Lung (tissue), 12 donors: Measurements from ENCODE around the gene LRP1. TPM values are rescaled to one million over a fixed set of nuclear protein-coding genes. Genes with fewer than 3 reads are reported as not detected.

Experiments used
- ATAC-seq: fragments of 200-7000 bp; cut with Tn5 transposase; one replicate; pipeline ENCODE4 v1.9.1; 2020; ENCODE audit warnings: moderate number of reproducible peaks; ENCODE audit not compliant: insufficient read depth, low FRiP score
- DNase-seq, 3 donors: peaks; one replicate each; pipeline ENCODE4 v3.0.0-alpha.2; 2013 to 2017
- H3K27ac ChIP-seq, 2 donors: one replicate each; pipeline ENCODE4 v1.5.1; 2013; ENCODE audit warnings: mild to moderate bottlenecking in 2 of 2, moderate library complexity in 2 of 2, control low read depth in 1 of 2, inconsistent platforms in 1 of 2, low read depth in 1 of 2, low read length in 1 of 2
- H3K27me3 ChIP-seq, 3 donors: one replicate each; pipeline ENCODE4 v1.5.1; 2013; ENCODE audit warnings: low read length in 2 of 3; ENCODE audit not compliant: control insufficient read depth in 3 of 3, insufficient read depth in 3 of 3
- H3K36me3 ChIP-seq, 4 donors: one replicate each; pipeline ENCODE4 v1.5.1; 2013; ENCODE audit warnings: low read length in 4 of 4, mild to moderate bottlenecking in 1 of 4, moderate library complexity in 1 of 4; ENCODE audit not compliant: control insufficient read depth in 4 of 4, insufficient read depth in 4 of 4
- H3K4me1 ChIP-seq, 5 donors: one replicate each; pipeline ENCODE4 v1.5.1; 2013; ENCODE audit warnings: low read length in 5 of 5, mild to moderate bottlenecking in 2 of 5, moderate library complexity in 1 of 5; ENCODE audit not compliant: control insufficient read depth in 5 of 5, insufficient read depth in 5 of 5
- H3K4me3 ChIP-seq: one replicate; pipeline ENCODE4 v1.5.1; 2013; ENCODE audit warnings: mild to moderate bottlenecking, control low read depth, moderate library complexity
- H3K9ac ChIP-seq, 2 donors: one replicate each; pipeline ENCODE4 v1.5.1; 2013; ENCODE audit warnings: low read length in 2 of 2, control low read depth in 1 of 2; ENCODE audit not compliant: insufficient read depth in 1 of 2
- H3K9me3 ChIP-seq, 4 donors: one replicate each; pipeline ENCODE4 v1.5.1; 2013; ENCODE audit warnings: low read length in 3 of 4, mild to moderate bottlenecking in 1 of 4, moderate library complexity in 1 of 4; ENCODE audit not compliant: control insufficient read depth in 4 of 4, insufficient read depth in 3 of 4
- CTCF ChIP-seq: IDR thresholded peaks from 2 replicates; pipeline ENCODE4 v1.5.1; 2012; ENCODE audit warnings: mild to moderate bottlenecking; ENCODE audit errors: control extremely low read depth, extremely low read depth
- WGBS, 2 donors: extraction: QIAGEN DNeasy Blood & Tissue Kit; methylation state at CpG; one replicate each; pipeline ENCODE4 v1.1.7; 2013; 5-methylcytosine and 5-hydroxymethylcytosine counted together
- polyA plus RNA-seq, 2 donors: library from polyadenylated mRNA; stranded (reverse); fragments of 200-250 nt; gene quantifications; one replicate each; pipeline ENCODE4 v1.2.1, GENCODE V29; 2013
- total RNA-seq, 2 donors: library from RNA; depleted of rRNA in 1 of 2; stranded (reverse); fragments of >200 nt in 1 of 2; gene quantifications; one replicate each; pipeline ENCODE4 v1.2.1, GENCODE V29; 2014 to 2021
- donor health status: control.
- donor health status: control.
- donor health status: Bipolar disorder and iron deficiency.
- donor health status: healthy.
- donor health status: DM: yes; HTN: yes; CAD: no.

Gene LRP1
- total and polyA plus RNA-seq, 4 donors = 52.6 to 338 (median 122) TPM

GRCh38 chr12:57173089-57173488, 44.8 kb downstream of the LRP1 start:
- H3K27me3 ChIP-seq = no peaks in the 10 kb centered on the region
- peaks cover 0 to 7% (median 0%) of the 10 kb centered on the region in 5 donors for H3K4me1 ChIP-seq
- H3K27ac ChIP-seq = no peak overlapping the region
- ATAC-seq = no peak
- no peak for TF ChIP-seq CTCF
- 67% methylated on average over 11 of the region's 11 CpGs for WGBS, 2 donors
- no peaks in the 10 kb centered on the region for H3K9me3 ChIP-seq
- H3K36me3 ChIP-seq = peaks cover 6 to 57% (median 47%) of the 10 kb centered on the region in 4 donors
- H3K9ac ChIP-seq = no peak overlapping the region
- H3K4me3 ChIP-seq = no peak overlapping the region
- no peak for DNase-seq

DNA sequence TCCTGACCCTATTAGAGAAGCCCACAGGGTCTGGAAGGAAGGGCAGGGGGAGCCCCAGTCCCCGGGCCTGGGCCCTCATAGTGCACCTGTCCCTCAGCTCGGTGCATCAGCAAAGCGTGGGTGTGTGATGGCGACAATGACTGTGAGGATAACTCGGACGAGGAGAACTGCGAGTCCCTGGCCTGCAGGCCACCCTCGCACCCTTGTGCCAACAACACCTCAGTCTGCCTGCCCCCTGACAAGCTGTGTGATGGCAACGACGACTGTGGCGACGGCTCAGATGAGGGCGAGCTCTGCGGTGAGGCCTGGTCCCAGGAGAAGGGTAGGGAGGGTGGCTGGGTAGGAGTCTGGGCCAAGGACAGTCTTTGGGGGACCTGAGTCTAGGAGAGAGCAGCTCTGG, 45.4 kb downstream of the LRP1 start:
- Histone ChIP-seq H3K4me3 (no peak overlapping the region), H3K36me3 (peaks cover 6 to 53% (median 48%) of the 10 kb centered on the region in 4 donors), H3K27me3 (no peaks in the 10 kb centered on the region), H3K9me3 (no peaks in the 10 kb centered on the region), H3K9ac (no peak overlapping the region), H3K27ac (no peak overlapping the region), H3K4me1 (peaks cover 0 to 7% (median 0%) of the 10 kb centered on the region in 5 donors)
- WGBS, 2 donors = 93 to 94% methylated on average over 14 of the region's 14 CpGs
- ATAC-seq (no peak), DNase-seq (no peak)
- TF ChIP-seq CTCF = no peak

- TF ChIP-seq CTCF = peak; percentile 16
- Histone ChIP-seq H3K27ac (no peak overlapping the region), H3K4me3 (no peak overlapping the region), H3K9me3 (no peaks in the 10 kb centered on the region), H3K36me3 (peaks cover 0 to 55% (median 46%) of the 10 kb centered on the region in 4 donors), H3K4me1 (peaks cover 0 to 7% (median 0%) of the 10 kb centered on the region in 5 donors), H3K9ac (no peak overlapping the region), H3K27me3 (no peaks in the 10 kb centered on the region)
- DNase-seq = peak; percentile 71 to 79 (median 72)
- WGBS, 2 donors = 57 to 65% methylated on average over 29 of the region's 29 CpGs
- peak; percentile 54 for ATAC-seq
Measured at GRCh38 chr12:57175428-57176138, 47.3 kb downstream of the LRP1 start.
